NCI-H146 treated with DMSO at 0.1 percent for 48 hours (cell line): ENCODE results near the gene ADARB2.

Experiments used
- DNase-seq: peaks from one replicate; lab custom pipeline; 2025; ENCODE audit not compliant: unreplicated experiment; lab: John Stamatoyannopoulos, UW

Gene ADARB2

DNA sequence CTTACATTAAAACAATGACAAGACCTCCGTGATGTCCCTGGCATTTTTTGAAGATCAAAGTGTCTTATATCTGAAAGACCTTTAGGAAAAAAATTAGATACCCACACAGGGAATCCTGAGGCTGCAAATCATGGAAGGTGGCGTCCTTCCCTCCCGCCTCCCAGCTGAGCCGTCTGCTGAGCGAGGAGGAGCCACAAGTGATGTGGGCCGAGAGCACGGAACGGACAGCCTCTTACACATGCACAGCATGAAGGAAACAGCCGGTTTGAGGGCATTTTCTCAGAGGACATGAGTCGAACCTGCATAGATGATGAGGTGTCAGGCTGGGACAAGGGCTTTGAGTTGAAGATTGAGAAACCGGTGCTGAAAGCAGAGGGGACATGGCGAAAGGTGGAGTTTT, 163.3 kb downstream of the ADARB2 start:
- no peak for DNase-seq

GRCh38 chr10:1573334-1573969, 163.9 kb downstream of the ADARB2 start:
- DNase-seq, result no peak

GRCh38 chr10:1572519-1573333, 164.6 kb downstream of the ADARB2 start:
- peak; percentile 15 for DNase-seq

- no peak for DNase-seq
Measured at GRCh38 chr10:1571587-1572237, 165.6 kb downstream of the ADARB2 start.

DNA sequence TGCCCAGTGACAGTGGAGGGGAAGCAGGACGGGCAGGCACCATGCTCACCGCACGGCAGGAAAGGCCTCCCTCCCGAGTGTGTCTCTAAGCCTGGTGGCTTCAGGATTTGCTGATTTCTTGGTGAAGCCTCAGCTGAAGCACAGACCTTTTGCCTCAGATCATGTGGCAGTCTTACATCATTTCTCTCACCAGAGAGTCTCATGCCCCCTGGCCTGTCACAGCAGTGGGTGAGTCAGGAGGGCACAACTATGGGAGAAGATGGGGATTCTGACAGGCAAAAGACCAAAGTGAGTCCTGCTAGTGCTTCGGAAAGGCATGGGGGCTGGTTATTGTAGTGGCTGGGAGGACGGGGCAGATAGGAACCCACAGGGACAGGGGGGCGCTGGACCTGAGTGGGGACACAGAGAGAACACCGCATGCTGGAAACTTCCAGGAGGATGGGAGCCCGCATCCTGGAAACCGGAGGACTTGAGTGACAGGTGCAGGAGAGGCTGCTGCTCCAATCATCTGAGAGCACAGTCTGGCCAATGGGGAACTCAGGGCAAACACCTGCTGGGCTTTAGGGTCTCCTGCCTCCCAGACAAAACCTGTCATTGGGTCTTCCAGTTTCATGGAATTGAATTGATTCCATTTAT, 166.8 kb downstream of the ADARB2 start:
- DNase-seq, result no peak

- DNase-seq, result no peak
Measured at GRCh38 chr10:1569208-1569607, 168.1 kb downstream of the ADARB2 start.

- DNase-seq, result no peak
Measured at GRCh38 chr10:1567742-1568495, 169.4 kb downstream of the ADARB2 start.

GRCh38 chr10:1567152-1567551, 170.2 kb downstream of the ADARB2 start:
- DNase-seq, result no peak

DNA sequence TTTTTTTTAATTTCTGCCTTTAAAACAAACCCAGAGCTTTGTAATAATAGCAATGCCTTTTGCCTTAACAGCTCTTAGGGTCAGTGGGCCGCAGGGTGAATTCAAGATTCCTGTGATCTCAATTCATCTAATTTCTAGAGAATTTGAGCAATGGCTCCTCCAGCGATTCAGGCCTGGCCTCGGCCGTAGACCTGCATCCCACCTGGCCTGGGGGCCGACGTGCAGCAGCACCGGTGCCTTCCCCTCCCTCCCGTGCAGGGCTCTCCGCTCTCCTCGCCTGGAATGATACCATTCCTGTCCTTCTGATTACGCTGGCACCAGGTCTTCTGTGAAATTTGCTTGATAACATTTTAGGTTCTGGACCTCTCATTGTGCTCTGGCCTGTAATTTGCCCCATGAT, 172.5 kb downstream of the ADARB2 start:
- no peak for DNase-seq

GRCh38 chr10:1563028-1563427, 174.3 kb downstream of the ADARB2 start:
- no peak for DNase-seq

DNA sequence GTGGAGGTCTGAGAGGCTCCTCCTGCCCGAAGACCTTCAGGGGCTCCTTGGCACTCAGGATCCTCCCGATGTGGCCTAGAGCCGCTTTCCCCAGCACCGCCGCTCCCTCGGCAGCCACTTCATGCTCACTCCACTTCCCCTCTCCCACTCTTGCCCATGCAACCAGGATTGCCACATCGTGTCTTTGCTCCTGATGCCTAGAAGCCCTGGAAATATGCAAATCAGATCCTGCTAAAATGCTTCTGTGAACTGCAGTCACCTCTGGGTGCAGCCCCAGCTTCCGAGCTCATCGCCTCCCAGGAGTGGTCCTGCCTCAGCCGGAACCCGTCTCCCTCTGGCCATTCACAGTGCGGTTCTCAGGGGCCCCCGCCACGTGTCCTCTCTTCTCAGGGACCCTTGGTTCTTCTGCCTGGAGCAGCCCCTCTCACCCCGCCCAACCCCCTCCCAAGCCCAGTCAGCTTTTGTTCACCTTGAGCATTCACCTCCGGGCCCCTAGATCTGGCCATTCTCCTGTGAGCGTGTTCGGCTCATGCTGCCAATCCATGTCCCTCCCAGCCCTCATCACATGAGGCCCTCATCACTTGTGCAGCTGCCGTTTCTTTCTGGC, 175.5 kb downstream of the ADARB2 start:
- no peak for DNase-seq

- DNase-seq, result no peak
Measured at GRCh38 chr10:1560535-1561192, 176.7 kb downstream of the ADARB2 start.

- DNase-seq, result no peak
Measured at GRCh38 chr10:1559761-1560160, 177.6 kb downstream of the ADARB2 start.

GRCh38 chr10:1559311-1559710, 178.0 kb downstream of the ADARB2 start:
- DNase-seq, result no peak

DNA sequence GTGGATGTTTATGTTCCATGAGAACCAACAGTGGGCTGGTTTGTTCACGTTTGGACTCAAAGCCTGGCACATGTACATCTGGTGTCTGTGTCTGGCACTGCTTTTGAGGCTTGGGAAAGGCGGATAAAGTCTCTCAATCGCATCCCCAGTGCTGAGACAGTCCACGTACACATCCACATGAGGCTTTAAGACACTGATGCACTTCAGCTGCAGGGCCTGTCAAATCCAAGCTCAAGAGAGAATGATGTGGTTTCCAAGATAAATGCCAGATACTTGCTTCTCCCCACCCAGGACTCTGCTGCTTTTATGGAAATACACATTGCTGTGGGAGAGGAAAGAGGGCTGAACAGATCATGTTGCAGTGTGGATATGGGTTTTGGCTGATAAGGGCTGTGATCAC, 178.4 kb downstream of the ADARB2 start:
- no peak for DNase-seq

GRCh38 chr10:1557081-1557480, 180.2 kb downstream of the ADARB2 start:
- DNase-seq, result no peak

DNA sequence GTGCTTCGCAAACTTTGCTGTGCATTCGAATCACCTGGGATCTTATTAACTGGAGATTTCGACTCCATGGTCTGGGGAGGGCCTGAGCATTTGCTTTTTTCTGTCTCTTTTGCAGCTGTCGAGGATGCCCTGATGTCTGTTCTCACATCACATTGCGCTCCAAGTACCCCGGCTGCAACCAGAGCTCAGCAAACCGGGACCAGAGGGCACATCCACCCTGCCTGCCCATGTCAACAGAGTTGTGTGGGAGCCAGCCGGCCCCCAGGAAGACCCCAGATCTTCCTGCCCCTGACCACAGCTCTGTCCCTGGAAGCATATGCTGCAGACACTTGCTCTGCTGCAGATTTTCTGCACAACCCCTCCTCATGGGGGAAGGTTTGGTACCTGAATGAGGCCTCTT, 180.8 kb downstream of the ADARB2 start:
- DNase-seq, result no peak

DNA sequence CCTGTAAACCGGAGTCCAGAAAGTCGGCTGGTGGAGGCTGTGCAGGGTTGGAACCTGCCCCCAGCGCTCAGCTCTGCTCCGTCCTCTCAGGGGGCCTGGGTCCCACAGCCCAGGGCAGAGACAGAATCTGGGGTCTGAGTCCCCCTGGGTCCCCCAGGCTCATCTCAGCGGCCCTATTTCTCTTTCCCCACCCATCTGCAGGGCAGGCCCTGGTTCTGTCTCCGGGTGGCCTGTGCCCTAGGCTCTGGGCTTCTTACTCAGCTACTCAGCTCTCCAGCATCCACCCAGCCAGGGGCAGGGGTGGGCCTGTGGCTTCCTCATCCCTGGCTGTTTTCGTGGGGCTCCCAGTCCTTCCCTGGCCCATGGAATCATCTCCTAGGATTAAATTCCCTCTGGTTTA, 183.4 kb downstream of the ADARB2 start:
- no peak for DNase-seq

- no peak for DNase-seq
Measured at GRCh38 chr10:1552881-1553670, 184.2 kb downstream of the ADARB2 start.
